ENCODE results near the gene IL10RA.

Gene IL10RA

GRCh38 chr11:117997823-117998579 is 11.8 kb downstream of the IL10RA start:
- H3K4me1 ChIP-seq: no peaks in the 10 kb centered on the region
- H2AFZ ChIP-seq: no peak overlapping the region
- no peak overlapping the region for H3K9ac ChIP-seq
- no peak overlapping the region for H3K27ac ChIP-seq
- no peak overlapping the region for H3K4me3 ChIP-seq (ENCODE audit: low read depth, low read length)
- H3K36me3 ChIP-seq (ENCODE audit: control insufficient read depth, insufficient read depth, low read length): no peaks in the 10 kb centered on the region
- no peaks in the 10 kb centered on the region for H3K79me2 ChIP-seq
- H3K9me3 ChIP-seq (ENCODE audit: control insufficient read depth, low read length): no peaks in the 10 kb centered on the region
- no peak for TF ChIP-seq CTCF (IDR thresholded peaks at IDR 0.05)
- no peaks in the 10 kb centered on the region for H3K27me3 ChIP-seq (ENCODE audit: control insufficient read depth, insufficient read depth, low read length)
- no peak overlapping the region for H3K4me2 ChIP-seq (ENCODE audit: low read length)

GRCh38 chr11:117998664-117999353 is 12.6 kb downstream of the IL10RA start:
- H3K27ac ChIP-seq: no peak overlapping the region
- H3K27me3 ChIP-seq (ENCODE audit: control insufficient read depth, insufficient read depth, low read length): no peaks in the 10 kb centered on the region
- H3K9ac ChIP-seq: no peak overlapping the region
- H3K36me3 ChIP-seq (ENCODE audit: control insufficient read depth, insufficient read depth, low read length): no peaks in the 10 kb centered on the region
- no peak overlapping the region for H2AFZ ChIP-seq
- H3K9me3 ChIP-seq (ENCODE audit: control insufficient read depth, low read length): no peaks in the 10 kb centered on the region
- H3K4me3 ChIP-seq (ENCODE audit: low read depth, low read length): no peak overlapping the region
- H3K79me2 ChIP-seq: no peaks in the 10 kb centered on the region
- H3K4me2 ChIP-seq (ENCODE audit: low read length): no peak overlapping the region
- no peak for TF ChIP-seq CTCF (IDR thresholded peaks at IDR 0.05)
- no peaks in the 10 kb centered on the region for H3K4me1 ChIP-seq

- no peaks in the 10 kb centered on the region for H3K27me3 ChIP-seq (ENCODE audit: control insufficient read depth, insufficient read depth, low read length)
These were observed 13.3 kb downstream of the IL10RA start for GRCh38 chr11:117999354-117999993.

GRCh38 chr11:118000067-118000849 is 14.1 kb downstream of the IL10RA start:
- TF ChIP-seq CTCF (IDR thresholded peaks at IDR 0.05): no peak
- H3K4me1 ChIP-seq: no peaks in the 10 kb centered on the region
- H3K4me3 ChIP-seq (ENCODE audit: low read depth, low read length): no peak overlapping the region
- no peak overlapping the region for H3K27ac ChIP-seq
- no peaks in the 10 kb centered on the region for H3K27me3 ChIP-seq (ENCODE audit: control insufficient read depth, insufficient read depth, low read length)
- H3K4me2 ChIP-seq (ENCODE audit: low read length): no peak overlapping the region
- H3K9me3 ChIP-seq (ENCODE audit: control insufficient read depth, low read length): no peaks in the 10 kb centered on the region
- H3K9ac ChIP-seq: no peak overlapping the region
- H3K36me3 ChIP-seq (ENCODE audit: control insufficient read depth, insufficient read depth, low read length): no peaks in the 10 kb centered on the region
- H2AFZ ChIP-seq: no peak overlapping the region
- no peaks in the 10 kb centered on the region for H3K79me2 ChIP-seq

More at GRCh38 chr11:117999354-117999993, 13.3 kb downstream of the IL10RA start:
- H3K4me2 ChIP-seq (ENCODE audit: low read length): no peak overlapping the region
- no peak overlapping the region for H2AFZ ChIP-seq
- no peak overlapping the region for H3K4me3 ChIP-seq (ENCODE audit: low read depth, low read length)
- no peaks in the 10 kb centered on the region for H3K9me3 ChIP-seq (ENCODE audit: control insufficient read depth, low read length)
- no peaks in the 10 kb centered on the region for H3K4me1 ChIP-seq
- H3K9ac ChIP-seq: no peak overlapping the region
- no peaks in the 10 kb centered on the region for H3K79me2 ChIP-seq
- H3K36me3 ChIP-seq (ENCODE audit: control insufficient read depth, insufficient read depth, low read length): no peaks in the 10 kb centered on the region
- TF ChIP-seq CTCF (IDR thresholded peaks at IDR 0.05): no peak
- H3K27ac ChIP-seq: no peak overlapping the region
